Kidney epithelial cell (primary cell): Measurements from ENCODE around the gene TMTC3. TPM values are rescaled to one million over a fixed set of nuclear protein-coding genes. Genes with fewer than 3 reads are reported as not detected.

Source experiments
- DNase-seq: peaks from one replicate; pipeline ENCODE4 v3.0.0-alpha.2; 2010; ENCODE audit warnings: low read depth
- H3K27me3 ChIP-seq: 2 replicates; pipeline ENCODE4 v1.6.0; 2011; ENCODE audit warnings: low read length; ENCODE audit not compliant: control insufficient read depth, insufficient read depth
- H3K36me3 ChIP-seq: 2 replicates; pipeline ENCODE4 v1.5.1; 2011; ENCODE audit warnings: low read length; ENCODE audit not compliant: control insufficient read depth, insufficient read depth
- H3K4me3 ChIP-seq: 2 replicates; pipeline ENCODE4 v1.5.1; 2011; ENCODE audit warnings: low read depth, mild to moderate bottlenecking, control low read depth, low read length
- total RNA-seq: library from RNA; depleted of rRNA; stranded (reverse); fragments of >200 nt; gene quantifications from 2 replicates; pipeline ENCODE4 v1.2.3, GENCODE V29; 2015
- TF ChIP-seq, protein P1 (sequence below): IDR thresholded peaks from 2 replicates; pipeline ENCODE4 v1.5.1; 2011; ENCODE audit warnings: mild to moderate bottlenecking, moderate library complexity, low read length, control low read depth, inconsistent platforms; ENCODE audit not compliant: insufficient read depth, poor library complexity, severe bottlenecking

Gene TMTC3
- total RNA-seq, 1 donor from 2014 or later = 25.8 TPM

DNA sequence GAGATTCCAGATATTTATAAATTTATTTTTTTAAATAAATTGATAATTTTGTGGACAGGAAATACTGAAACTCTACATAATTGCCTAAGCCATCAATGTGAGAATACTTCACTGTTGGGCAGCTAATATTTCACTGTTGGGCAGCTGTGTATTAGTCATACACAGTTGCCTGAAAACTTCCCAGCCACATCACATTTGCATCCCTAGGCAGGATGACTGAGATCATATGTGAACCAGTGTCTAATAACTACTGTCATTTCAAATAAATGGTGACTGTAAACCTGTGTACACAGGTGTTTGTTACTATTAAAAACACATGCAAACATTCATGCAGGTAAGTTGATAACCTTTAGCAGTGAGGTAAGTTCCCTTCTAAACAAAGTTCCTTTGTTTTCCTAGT lies 43.9 kb downstream of the TMTC3 start:
- no peaks in the 10 kb centered on the region for H3K36me3 ChIP-seq
- no peaks in the 10 kb centered on the region for H3K27me3 ChIP-seq
- H3K4me3 ChIP-seq = no peak overlapping the region
- DNase-seq = peak; percentile 61
- TF ChIP-seq, protein P1, sequence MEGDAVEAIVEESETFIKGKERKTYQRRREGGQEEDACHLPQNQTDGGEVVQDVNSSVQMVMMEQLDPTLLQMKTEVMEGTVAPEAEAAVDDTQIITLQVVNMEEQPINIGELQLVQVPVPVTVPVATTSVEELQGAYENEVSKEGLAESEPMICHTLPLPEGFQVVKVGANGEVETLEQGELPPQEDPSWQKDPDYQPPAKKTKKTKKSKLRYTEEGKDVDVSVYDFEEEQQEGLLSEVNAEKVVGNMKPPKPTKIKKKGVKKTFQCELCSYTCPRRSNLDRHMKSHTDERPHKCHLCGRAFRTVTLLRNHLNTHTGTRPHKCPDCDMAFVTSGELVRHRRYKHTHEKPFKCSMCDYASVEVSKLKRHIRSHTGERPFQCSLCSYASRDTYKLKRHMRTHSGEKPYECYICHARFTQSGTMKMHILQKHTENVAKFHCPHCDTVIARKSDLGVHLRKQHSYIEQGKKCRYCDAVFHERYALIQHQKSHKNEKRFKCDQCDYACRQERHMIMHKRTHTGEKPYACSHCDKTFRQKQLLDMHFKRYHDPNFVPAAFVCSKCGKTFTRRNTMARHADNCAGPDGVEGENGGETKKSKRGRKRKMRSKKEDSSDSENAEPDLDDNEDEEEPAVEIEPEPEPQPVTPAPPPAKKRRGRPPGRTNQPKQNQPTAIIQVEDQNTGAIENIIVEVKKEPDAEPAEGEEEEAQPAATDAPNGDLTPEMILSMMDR = no peak

DNA sequence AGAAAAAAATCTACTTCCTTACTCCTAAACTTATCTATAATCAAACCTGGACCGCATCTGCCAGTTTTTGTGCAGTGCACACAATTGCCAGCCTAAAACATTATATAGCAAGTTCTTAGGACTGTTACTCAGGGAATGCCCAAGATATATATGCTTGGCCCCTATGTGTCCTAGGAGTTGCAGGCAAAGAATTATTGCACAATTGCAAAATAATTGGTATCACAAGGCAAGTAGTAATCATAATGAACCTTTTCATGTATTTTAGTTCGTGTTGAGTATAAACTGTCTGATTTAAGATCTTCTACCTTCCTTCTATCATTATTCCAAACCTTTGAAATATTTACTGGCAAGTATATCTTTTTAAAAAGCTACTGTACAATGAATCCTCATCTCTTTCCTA lies 45.5 kb downstream of the TMTC3 start:
- TF ChIP-seq, protein P1 = no peak
- DNase-seq = no peak

DNA sequence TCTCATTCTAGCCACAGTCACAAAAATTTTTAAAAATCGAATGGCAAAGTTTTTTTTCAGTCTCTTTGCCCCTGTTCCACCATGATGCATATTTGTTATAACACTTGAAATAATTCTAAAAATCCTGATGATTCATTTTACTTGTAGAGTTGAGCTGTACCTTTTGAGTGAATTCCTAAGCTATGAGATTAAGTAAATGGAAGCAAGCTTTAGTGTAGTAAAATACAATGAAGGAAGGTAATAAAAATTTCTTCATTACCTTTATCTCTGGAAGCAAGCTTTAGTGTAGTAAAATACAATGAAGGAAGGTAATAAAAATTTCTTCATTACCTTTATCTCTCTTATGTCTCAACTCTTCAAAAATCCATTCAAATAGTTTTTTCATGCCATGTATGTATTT lies 46.1 kb downstream of the TMTC3 start:
- TF ChIP-seq, protein P1 = no peak
- DNase-seq = peak; percentile 28
- Histone ChIP-seq H3K27me3 (no peaks in the 10 kb centered on the region), H3K36me3 (no peaks in the 10 kb centered on the region), H3K4me3 (no peak overlapping the region)

More for the DNA sequence above, 45.5 kb downstream of the TMTC3 start:
- Histone ChIP-seq H3K4me3 (no peak overlapping the region), H3K27me3 (no peaks in the 10 kb centered on the region), H3K36me3 (no peaks in the 10 kb centered on the region)

DNA sequence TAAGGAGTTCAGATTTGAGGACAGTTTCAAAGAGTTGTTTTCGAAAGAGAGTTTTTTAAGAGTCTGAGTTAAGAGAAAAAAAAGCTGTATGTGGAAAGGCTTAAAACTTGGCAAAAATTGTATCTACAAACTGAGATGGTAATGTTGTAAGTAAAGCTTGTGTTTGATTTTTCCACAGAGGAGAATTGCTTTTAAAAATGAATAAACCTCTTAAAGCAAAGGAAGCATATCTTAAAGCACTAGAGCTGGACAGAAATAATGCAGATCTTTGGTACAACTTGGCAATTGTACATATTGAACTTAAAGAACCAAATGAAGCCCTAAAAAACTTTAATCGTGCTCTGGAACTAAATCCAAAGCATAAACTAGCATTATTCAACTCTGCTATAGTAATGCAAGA lies 50.3 kb downstream of the TMTC3 start:
- Histone ChIP-seq H3K4me3 (no peak overlapping the region), H3K27me3 (no peaks in the 10 kb centered on the region), H3K36me3 (no peaks in the 10 kb centered on the region)
- TF ChIP-seq, protein P1 = no peak
- no peak for DNase-seq

DNA sequence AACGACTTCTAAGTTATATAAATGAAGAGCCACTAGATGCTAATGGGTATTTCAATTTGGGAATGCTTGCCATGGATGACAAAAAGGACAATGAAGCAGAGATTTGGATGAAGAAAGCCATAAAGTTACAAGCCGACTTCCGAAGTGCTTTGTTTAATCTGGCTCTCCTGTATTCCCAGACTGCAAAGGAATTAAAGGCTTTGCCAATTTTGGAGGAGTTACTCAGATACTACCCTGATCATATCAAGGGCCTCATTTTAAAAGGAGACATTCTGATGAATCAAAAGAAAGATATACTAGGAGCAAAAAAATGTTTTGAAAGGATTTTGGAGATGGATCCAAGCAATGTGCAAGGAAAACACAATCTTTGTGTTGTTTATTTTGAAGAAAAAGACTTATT lies 52.8 kb downstream of the TMTC3 start:
- DNase-seq = no peak
- H3K27me3 ChIP-seq = no peaks in the 10 kb centered on the region

DNA sequence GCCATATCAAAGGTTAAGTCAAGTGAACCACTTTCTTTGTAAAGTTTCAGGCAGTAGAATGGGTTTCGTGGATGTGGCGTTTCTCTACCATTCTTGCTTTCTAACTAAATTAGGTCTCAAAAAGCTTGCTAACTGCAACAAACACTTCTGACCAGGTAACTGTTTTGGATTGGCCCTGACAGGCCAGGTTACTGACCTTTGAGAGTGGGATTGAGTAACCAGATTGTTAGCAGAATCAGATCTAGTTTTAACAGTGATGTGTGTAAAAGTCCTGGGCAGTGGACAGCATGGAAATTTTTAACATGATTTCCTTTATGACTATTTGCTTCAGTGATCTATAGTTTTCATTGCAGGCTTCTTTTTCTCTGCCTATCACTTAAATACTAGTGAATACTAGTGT lies 57.9 kb downstream of the TMTC3 start:
- TF ChIP-seq, protein P1 = no peak
- Histone ChIP-seq H3K27me3 (no peaks in the 10 kb centered on the region), H3K4me3 (no peak overlapping the region), H3K36me3 (no peaks in the 10 kb centered on the region)
- no peak for DNase-seq

More for the DNA sequence above, 52.8 kb downstream of the TMTC3 start:
- Histone ChIP-seq H3K36me3 (no peaks in the 10 kb centered on the region), H3K4me3 (no peak overlapping the region)
- TF ChIP-seq, protein P1 = no peak
